Ishikawa (cell line): ENCODE measurements around the gene ARNT2.

Experiments
- CEBPB ChIP-seq: IDR thresholded peaks from 2 replicates; pipeline ENCODE4 v1.6.1; 2012
- CREB1 ChIP-seq: IDR thresholded peaks from 2 replicates; pipeline ENCODE4 v1.6.1; 2012; ENCODE audit warnings: low read depth
- EGR1 ChIP-seq: IDR thresholded peaks from 2 replicates; pipeline ENCODE4 v1.6.1; 2012
- EP300 ChIP-seq: IDR thresholded peaks from 2 replicates; pipeline ENCODE4 v1.6.1; 2012; ENCODE audit warnings: borderline replicate concordance
- FOXM1 ChIP-seq: IDR thresholded peaks from 2 replicates; pipeline ENCODE4 v1.6.1; 2012; ENCODE audit warnings: low read depth, borderline replicate concordance
- MAX ChIP-seq: IDR thresholded peaks from 2 replicates; pipeline ENCODE4 v1.6.1; 2012
- NFIC ChIP-seq: IDR thresholded peaks from 2 replicates; pipeline ENCODE4 v1.6.1; 2012
- RAD21 ChIP-seq: IDR thresholded peaks from 2 replicates; pipeline ENCODE4 v1.6.1; 2012; ENCODE audit warnings: low read depth
- REST ChIP-seq: IDR thresholded peaks from 2 replicates; pipeline ENCODE4 v1.6.1; 2012; ENCODE audit warnings: low read depth, mild to moderate bottlenecking
- TAF1 ChIP-seq: IDR thresholded peaks from 2 replicates; pipeline ENCODE4 v1.6.1; 2012; ENCODE audit warnings: low read depth, mild to moderate bottlenecking
- TCF12 ChIP-seq: IDR thresholded peaks from 2 replicates; pipeline ENCODE4 v1.6.1; 2012; ENCODE audit warnings: low read depth
- TEAD4 ChIP-seq: IDR thresholded peaks from 2 replicates; pipeline ENCODE4 v1.6.1; 2012
- USF1 ChIP-seq: IDR thresholded peaks from 2 replicates; pipeline ENCODE4 v1.6.1; 2012
- YY1 ChIP-seq: IDR thresholded peaks from 2 replicates; pipeline ENCODE4 v1.6.1; 2012; ENCODE audit warnings: low read depth
- ZBTB7A ChIP-seq: IDR thresholded peaks from 2 replicates; pipeline ENCODE4 v1.6.1; 2012; ENCODE audit warnings: low read depth

ARNT2 gene

GRCh38 chr15:80523746-80524145 is 119.6 kb downstream of the ARNT2 start:
- no peak for TF ChIP-seq EP300
- TF ChIP-seq NFIC = no peak
- no peak for TF ChIP-seq CREB1
- TF ChIP-seq CEBPB = no peak
- TF ChIP-seq USF1 = no peak
- no peak for TF ChIP-seq TEAD4

GRCh38 chr15:80525853-80526252 is 121.7 kb downstream of the ARNT2 start:
- TF ChIP-seq CREB1 (no peak), NFIC (no peak), ZBTB7A (no peak), USF1 (no peak), FOXM1 (no peak)

GRCh38 chr15:80526556-80527340 is 122.6 kb downstream of the ARNT2 start:
- TF ChIP-seq NFIC = no peak
- no peak for TF ChIP-seq FOXM1
- no peak for TF ChIP-seq RAD21
- no peak for TF ChIP-seq CEBPB
- TF ChIP-seq ZBTB7A = no peak
- TF ChIP-seq EGR1 = no peak
- no peak for TF ChIP-seq TCF12
- TF ChIP-seq CREB1 = no peak

- no peak for TF ChIP-seq MAX
- TF ChIP-seq CEBPB = no peak
- no peak for TF ChIP-seq TCF12
- TF ChIP-seq FOXM1 = no peak
- no peak for TF ChIP-seq RAD21
- no peak for TF ChIP-seq TEAD4
- TF ChIP-seq USF1 = no peak
- no peak for TF ChIP-seq EP300
- no peak for TF ChIP-seq TAF1
- no peak for TF ChIP-seq CREB1
- no peak for TF ChIP-seq REST
- no peak for TF ChIP-seq NFIC
- TF ChIP-seq YY1 = no peak
- TF ChIP-seq ZBTB7A = no peak
- TF ChIP-seq EGR1 = no peak
Observed at GRCh38 chr15:80527406-80527805, 123.2 kb downstream of the ARNT2 start.

GRCh38 chr15:80527961-80528360 is 123.8 kb downstream of the ARNT2 start:
- TF ChIP-seq CEBPB (no peak), FOXM1 (no peak), ZBTB7A (no peak), MAX (no peak), RAD21 (no peak), USF1 (no peak), TAF1 (no peak), TEAD4 (no peak), EGR1 (no peak), REST (no peak), NFIC (no peak), EP300 (no peak), TCF12 (no peak)
